ENCODE results near the gene PRPF4. TPM values are rescaled to one million over a fixed set of nuclear protein-coding genes. Genes with fewer than 3 reads are reported as not detected.
"Not testable (repeated sequence)": the region's sequence is repeated elsewhere in the genome, so short reads cannot be mapped to it uniquely, and the experiment has no call there.

Gene PRPF4
- total RNA-seq, 1 donor from 2014 or later: 34.4 TPM

GRCh38 chr9:113293285-113293878, 17.9 kb downstream of the PRPF4 start:
- DNase-seq (ENCODE audit: low read depth): no peak
- H3K36me3 ChIP-seq (ENCODE audit: control insufficient read depth, insufficient read depth, low read length): peaks cover 1% of the 10 kb centered on the region

GRCh38 chr9:113296247-113296646, 20.8 kb downstream of the PRPF4 start:
- H3K4me3 ChIP-seq (ENCODE audit: low read depth, low read length); H3K27me3 ChIP-seq (ENCODE audit: control insufficient read depth, insufficient read depth, low read length); DNase-seq (ENCODE audit: low read depth); H3K36me3 ChIP-seq (ENCODE audit: control insufficient read depth, insufficient read depth, low read length): not testable (repeated sequence)

More at GRCh38 chr9:113293285-113293878, 17.9 kb downstream of the PRPF4 start:
- TF ChIP-seq, protein P1, sequence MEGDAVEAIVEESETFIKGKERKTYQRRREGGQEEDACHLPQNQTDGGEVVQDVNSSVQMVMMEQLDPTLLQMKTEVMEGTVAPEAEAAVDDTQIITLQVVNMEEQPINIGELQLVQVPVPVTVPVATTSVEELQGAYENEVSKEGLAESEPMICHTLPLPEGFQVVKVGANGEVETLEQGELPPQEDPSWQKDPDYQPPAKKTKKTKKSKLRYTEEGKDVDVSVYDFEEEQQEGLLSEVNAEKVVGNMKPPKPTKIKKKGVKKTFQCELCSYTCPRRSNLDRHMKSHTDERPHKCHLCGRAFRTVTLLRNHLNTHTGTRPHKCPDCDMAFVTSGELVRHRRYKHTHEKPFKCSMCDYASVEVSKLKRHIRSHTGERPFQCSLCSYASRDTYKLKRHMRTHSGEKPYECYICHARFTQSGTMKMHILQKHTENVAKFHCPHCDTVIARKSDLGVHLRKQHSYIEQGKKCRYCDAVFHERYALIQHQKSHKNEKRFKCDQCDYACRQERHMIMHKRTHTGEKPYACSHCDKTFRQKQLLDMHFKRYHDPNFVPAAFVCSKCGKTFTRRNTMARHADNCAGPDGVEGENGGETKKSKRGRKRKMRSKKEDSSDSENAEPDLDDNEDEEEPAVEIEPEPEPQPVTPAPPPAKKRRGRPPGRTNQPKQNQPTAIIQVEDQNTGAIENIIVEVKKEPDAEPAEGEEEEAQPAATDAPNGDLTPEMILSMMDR (IDR thresholded peaks at IDR 0.05; ENCODE audit: insufficient read depth, low read length, poor library complexity, severe bottlenecking): no peak
- Histone ChIP-seq H3K27me3 (ENCODE audit: control insufficient read depth, insufficient read depth, low read length) (no peaks in the 10 kb centered on the region), H3K4me3 (ENCODE audit: low read depth, low read length) (no peak overlapping the region)

DNA sequence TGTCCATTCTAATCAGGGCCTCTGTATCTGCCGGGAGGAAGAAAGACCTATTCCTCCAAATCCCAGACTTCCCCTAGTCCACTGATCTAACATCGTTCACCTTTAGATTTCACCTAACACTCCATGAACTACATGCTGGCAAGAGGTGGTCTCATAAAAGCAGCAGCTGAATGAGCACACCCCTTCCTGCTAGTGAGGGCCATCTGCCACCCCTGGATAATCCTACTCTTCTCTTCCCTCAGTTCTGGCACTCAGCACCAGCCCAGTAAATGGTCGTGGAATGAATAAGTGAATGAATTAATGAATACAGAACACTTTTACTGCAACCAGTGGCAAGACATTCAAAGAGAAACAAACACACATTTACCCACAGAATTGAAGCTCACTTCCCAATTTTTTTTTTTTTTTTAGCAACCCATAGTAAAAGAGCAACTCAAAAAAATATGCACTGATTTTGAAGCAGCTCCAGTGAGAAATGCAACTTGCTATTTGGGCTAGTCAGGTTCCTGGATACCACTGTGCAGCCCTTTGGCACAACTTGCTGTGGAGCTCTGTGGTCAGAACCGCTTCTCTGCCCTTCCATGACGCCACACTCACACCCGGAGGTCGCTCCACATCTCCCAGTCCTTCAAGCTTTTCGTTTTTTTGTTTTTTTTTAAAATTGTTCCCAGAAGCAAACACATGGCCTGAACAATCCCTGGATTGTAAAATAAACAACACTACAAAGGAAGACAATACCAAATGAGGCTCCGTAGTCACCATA, 21.5 kb downstream of the PRPF4 start:
- H3K4me3 ChIP-seq (ENCODE audit: low read depth, low read length): no peak overlapping the region
- DNase-seq (ENCODE audit: low read depth): no peak
- no peaks in the 10 kb centered on the region for H3K36me3 ChIP-seq (ENCODE audit: control insufficient read depth, insufficient read depth, low read length)
- TF ChIP-seq, protein P1 (IDR thresholded peaks at IDR 0.05; ENCODE audit: insufficient read depth, low read length, poor library complexity, severe bottlenecking): no peak
- H3K27me3 ChIP-seq (ENCODE audit: control insufficient read depth, insufficient read depth, low read length): no peaks in the 10 kb centered on the region

- H3K4me3 ChIP-seq (ENCODE audit: low read depth, low read length): no peak overlapping the region
- no peak for DNase-seq (ENCODE audit: low read depth)
- no peaks in the 10 kb centered on the region for H3K36me3 ChIP-seq (ENCODE audit: control insufficient read depth, insufficient read depth, low read length)
- no peaks in the 10 kb centered on the region for H3K27me3 ChIP-seq (ENCODE audit: control insufficient read depth, insufficient read depth, low read length)
- TF ChIP-seq, protein P1 (IDR thresholded peaks at IDR 0.05; ENCODE audit: insufficient read depth, low read length, poor library complexity, severe bottlenecking): no peak
Observed at GRCh38 chr9:113298311-113298710, 22.9 kb downstream of the PRPF4 start.

GRCh38 chr9:113298924-113299770, 23.7 kb downstream of the PRPF4 start:
- H3K4me3 ChIP-seq (ENCODE audit: low read depth, low read length): no peak overlapping the region
- H3K27me3 ChIP-seq (ENCODE audit: control insufficient read depth, insufficient read depth, low read length): no peaks in the 10 kb centered on the region
- DNase-seq (ENCODE audit: low read depth): no peak
- no peaks in the 10 kb centered on the region for H3K36me3 ChIP-seq (ENCODE audit: control insufficient read depth, insufficient read depth, low read length)
- TF ChIP-seq, protein P1 (IDR thresholded peaks at IDR 0.05; ENCODE audit: insufficient read depth, low read length, poor library complexity, severe bottlenecking): no peak

DNA sequence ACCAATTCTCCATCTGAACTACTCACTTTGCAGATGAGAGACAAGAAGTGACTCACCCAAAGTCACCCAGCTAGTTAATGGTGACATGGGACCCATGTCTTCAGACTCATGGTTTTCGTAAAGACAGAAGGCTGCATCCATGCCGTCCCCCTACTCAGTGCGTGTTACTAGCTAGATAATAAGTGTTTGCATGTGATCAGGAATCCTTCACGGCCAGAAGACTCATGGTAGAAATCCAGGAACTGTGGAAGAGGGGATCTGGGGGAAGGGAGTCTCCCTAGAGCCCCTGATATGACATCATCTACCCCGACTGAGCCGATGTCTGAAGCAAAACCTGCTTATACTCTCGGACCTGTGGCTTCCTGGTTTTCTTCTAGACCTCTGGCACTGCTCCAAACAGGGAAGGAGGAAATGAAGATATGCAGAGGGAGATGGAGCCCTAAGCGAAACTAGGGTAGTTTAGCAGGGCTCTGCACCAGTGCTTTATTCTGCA, 24.4 kb downstream of the PRPF4 start:
- peak; percentile 9 for DNase-seq (ENCODE audit: low read depth)

More for the DNA sequence above, 24.4 kb downstream of the PRPF4 start:
- Histone ChIP-seq H3K4me3 (ENCODE audit: low read depth, low read length) (no peak overlapping the region), H3K27me3 (ENCODE audit: control insufficient read depth, insufficient read depth, low read length) (no peaks in the 10 kb centered on the region), H3K36me3 (ENCODE audit: control insufficient read depth, insufficient read depth, low read length) (no peaks in the 10 kb centered on the region)
- TF ChIP-seq, protein P1 (IDR thresholded peaks at IDR 0.05; ENCODE audit: insufficient read depth, low read length, poor library complexity, severe bottlenecking): no peak

Data from kidney epithelial cell (primary cell).